Heart right ventricle (tissue), 16 donors: ENCODE data around the gene GRM8. TPM values are rescaled to one million over a fixed set of nuclear protein-coding genes. Genes with fewer than 3 reads are reported as not detected.
A peak's percentile ranks its signal among the peaks of the same experiment; 100 is the strongest.

Source experiments
- ATAC-seq, 8 donors: fragments of 200-7000 bp; cut with Tn5 transposase; one replicate each; pipeline ENCODE4 v1.9.1; 2020; ENCODE audit warnings: mild to moderate bottlenecking in 8 of 8, moderate library complexity in 8 of 8, moderate number of reproducible peaks in 1 of 8
- DNase-seq, 2 donors: peaks; one replicate each; pipeline ENCODE4 v3.0.0-alpha.2; 2020
- H3K27ac ChIP-seq, 10 donors: fragments of 200-600 bp; sonication (generic) in 2 of 10; one replicate each; pipeline versions ENCODE4 v1.5.0 to v1.8.0; 2020 to 2022; ENCODE audit warnings: mild to moderate bottlenecking in 3 of 10
- H3K27me3 ChIP-seq, 7 donors: fragments of 200-600 bp; one replicate each; pipeline ENCODE4 v1.8.0; 2021 to 2022; ENCODE audit warnings: mild to moderate bottlenecking in 2 of 7
- H3K36me3 ChIP-seq, 9 donors: fragments of 200-600 bp; sonication (generic) in 1 of 9; one replicate each; pipeline versions ENCODE4 v1.5.0 to v1.8.0; 2020 to 2022; ENCODE audit warnings: mild to moderate bottlenecking in 2 of 9
- H3K4me1 ChIP-seq, 9 donors: fragments of 200-600 bp; sonication (generic) in 1 of 9; one replicate each; pipeline versions ENCODE4 v1.5.0 to v1.8.0; 2020 to 2022; ENCODE audit warnings: mild to moderate bottlenecking in 4 of 9
- H3K4me3 ChIP-seq, 10 donors: fragments of 200-600 bp; sonication (generic) in 2 of 10; one replicate each; pipeline versions ENCODE4 v1.5.0 to v1.8.0; 2020 to 2022; ENCODE audit warnings: mild to moderate bottlenecking in 7 of 10, moderate library complexity in 2 of 10
- H3K9me3 ChIP-seq, 11 donors: fragments of 200-600 bp in 10 of 11; sonication (generic) in 2 of 11; one replicate each; pipeline versions ENCODE4 v1.5.0 to v1.8.0; 2013 to 2022; ENCODE audit warnings: mild to moderate bottlenecking in 2 of 11, control low read depth in 1 of 11, moderate library complexity in 1 of 11
- CTCF ChIP-seq, 9 donors: fragments of 200-600 bp; sonication (generic) in 2 of 9; IDR thresholded peaks; one replicate each; pipeline versions ENCODE4 v1.5.0 to v1.8.0; 2021 to 2022; ENCODE audit warnings: antibody characterized with exemption in 9 of 9, mild to moderate bottlenecking in 5 of 9, moderate library complexity in 1 of 9
- WGBS, 2 donors: extraction: QIAGEN DNeasy Blood & Tissue Kit; methylation state at CpG; one replicate each; pipeline ENCODE4 v1.1.7; 2013; ENCODE audit warnings: inconsistent platforms in 1 of 2; 5-methylcytosine and 5-hydroxymethylcytosine counted together
- intact Hi-C, 10 donors: fragments of 100-400 bp; cut with DNase I; formaldehyde crosslinking; loops; one replicate each; pipeline versions ENCODE4 v1.11.1 to v1.14.2; 2022
- polyA plus RNA-seq, 2 donors: library from polyadenylated mRNA; stranded (reverse); fragments of 200-250 nt; gene quantifications; one replicate each; pipeline ENCODE4 v1.2.3, GENCODE V29; 2013
- total RNA-seq, 10 donors: library from RNA; stranded (reverse); fragmentation: NEBNext Ultra II Directional in 3 of 10; extraction: Animal tissue kit (Norgen Biotek cat#: 25700) in 3 of 10; gene quantifications; one replicate each; pipeline versions ENCODE4 v1.2.1 to v1.2.4, GENCODE V29; 2021 to 2023
- donor health status: Arrhythmogenic right ventricular cardiomyopathy.
- donor health status: ischemic (EF 13 %, LVEDD 7.1; RV severe dilation, severe dysfunction).
- donor health status: healthy with polysubstance abuse.
- donor health status: DM: no; HTN: yes; CAD: no.
- donor health status: DM: no; HTN: no; CAD: no.
- donor health status: ischemic (EF 25% LVEDD 6.9; RV normal size, moderate dysfunction).
- donor health status: ischemic (EF 25% LVEDD 5.7; RV mildly dilated, moderate dysfunction).
- donor health status: healthy.
- donor health status: DM: yes; HTN: yes; CAD: no.
- donor health status: Ischemic cardiomyopathy.
- donor health status: ischemic (EF 35%, LVEDD 5.7; RV mildly dilated, moderate dysfunction).
- donor health status: nonischemic (EF 11% LVEDD 7.7; RV severe dilation, severe dysfunction).
- donor health status: DM: yes; HTN: yes; CAD: no.
- donor health status: PGD.
- donor health status: ischemic (EF 29% LVEDD 5.4; RV normal size, mild dysfunction).
- donor health status: nonischemic (EF 23%, LVEDD 6.1; RV moderate dilation, normal function).

The GRM8 gene
- total and polyA plus RNA-seq, 12 donors = 0.13 to 0.68 (median 0.34) TPM; not detected in 5

DNA sequence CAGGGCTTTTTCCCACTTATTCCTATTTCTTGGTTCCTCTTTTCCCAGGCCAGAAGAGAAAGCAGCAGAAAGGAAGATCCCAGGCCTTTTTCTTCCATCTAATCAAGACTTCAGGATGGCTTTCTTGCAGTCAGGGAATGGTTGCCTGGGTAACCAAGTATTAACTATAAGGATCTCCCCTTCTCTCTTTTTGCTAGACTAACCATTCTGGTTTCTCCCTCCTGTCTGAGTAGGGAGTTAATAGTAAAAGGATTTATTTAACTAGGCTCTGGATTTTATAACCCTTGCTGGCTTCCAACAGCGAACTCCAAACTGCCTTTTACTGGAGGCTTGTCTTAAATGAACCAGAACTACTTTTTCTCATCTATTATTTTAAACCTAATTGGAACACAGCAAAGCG is 90.4 kb downstream of the GRM8 start:
- ATAC-seq = no peak
- Histone ChIP-seq H3K9me3 (no peaks in the 10 kb centered on the region), H3K27me3 (no peaks in the 10 kb centered on the region), H3K27ac (no peak overlapping the region), H3K36me3 (no peaks in the 10 kb centered on the region), H3K4me1 (peaks cover 0 to 5% (median 0%) of the 10 kb centered on the region in 9 donors), H3K4me3 (no peak overlapping the region)
- DNase-seq = no peak
- intact Hi-C loops = no loop called here
- 65 to 72% methylated on average over 2 of the region's 2 CpGs for WGBS, 2 donors
- TF ChIP-seq CTCF (IDR thresholded peaks at IDR 0.05) = no peak

DNA sequence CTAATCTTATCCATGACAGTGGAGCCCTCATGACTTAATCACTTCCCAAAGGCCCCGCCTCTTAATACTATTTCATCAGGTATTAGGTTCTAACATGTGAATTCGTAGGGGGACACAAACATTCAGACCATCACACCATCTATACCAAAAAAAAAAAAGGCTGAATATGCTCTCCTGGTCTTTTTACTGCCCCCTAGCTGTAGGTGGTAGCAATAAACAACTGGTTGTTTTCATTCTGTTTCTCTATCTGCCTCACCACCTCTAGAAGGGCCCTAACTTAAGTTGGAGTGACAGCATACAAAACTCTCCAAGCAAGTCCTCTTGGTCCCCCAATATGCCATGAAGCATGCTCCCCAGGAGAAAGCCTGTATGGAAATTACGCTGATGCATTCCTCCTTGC is 94.1 kb downstream of the GRM8 start:
- DNase-seq (no peak), ATAC-seq (no peak)
- Histone ChIP-seq H3K4me3 (no peak overlapping the region), H3K36me3 (no peaks in the 10 kb centered on the region), H3K9me3 (no peaks in the 10 kb centered on the region), H3K27ac (no peak overlapping the region), H3K27me3 (peaks cover 0 to 3% (median 0%) of the 10 kb centered on the region in 7 donors), H3K4me1 (peaks cover 0 to 5% (median 0%) of the 10 kb centered on the region in 9 donors)
- peak in 3 of 9 donors; percentile 5 to 22 (median 21) for TF ChIP-seq CTCF (IDR thresholded peaks at IDR 0.05)
- intact Hi-C loops = no loop called here
- 54 to 59% methylated on average over 3 of the region's 3 CpGs for WGBS, 2 donors

DNA sequence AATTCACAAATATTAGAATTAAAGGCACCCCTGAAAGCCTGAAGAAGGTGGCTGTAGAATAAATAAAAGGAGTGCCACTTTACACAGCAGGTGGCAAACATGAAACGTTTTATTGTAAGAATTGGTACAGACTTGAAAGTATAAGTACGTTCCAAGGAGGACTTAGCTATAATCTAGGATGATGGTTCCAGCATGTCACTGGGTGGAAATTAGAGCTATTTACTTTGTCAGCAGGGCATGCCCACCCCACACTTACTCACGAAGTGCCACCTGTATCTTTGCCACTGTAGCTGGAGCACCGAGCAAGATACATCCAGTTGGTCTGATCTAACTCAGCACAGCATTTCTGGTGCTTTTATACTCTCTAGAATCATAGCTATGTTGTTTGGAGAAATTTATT is 97.8 kb downstream of the GRM8 start:
- Histone ChIP-seq H3K27me3 (peaks cover 0 to 3% (median 0%) of the 10 kb centered on the region in 7 donors), H3K27ac (no peak overlapping the region), H3K9me3 (no peaks in the 10 kb centered on the region), H3K36me3 (no peaks in the 10 kb centered on the region), H3K4me3 (no peak overlapping the region), H3K4me1 (peaks cover 0 to 5% (median 0%) of the 10 kb centered on the region in 9 donors)
- TF ChIP-seq CTCF (IDR thresholded peaks at IDR 0.05) = no peak
- DNase-seq (no peak), ATAC-seq (no peak)
- intact Hi-C loops = no loop called here
- WGBS, 2 donors = 71 to 78% methylated on average over 4 of the region's 4 CpGs

DNA sequence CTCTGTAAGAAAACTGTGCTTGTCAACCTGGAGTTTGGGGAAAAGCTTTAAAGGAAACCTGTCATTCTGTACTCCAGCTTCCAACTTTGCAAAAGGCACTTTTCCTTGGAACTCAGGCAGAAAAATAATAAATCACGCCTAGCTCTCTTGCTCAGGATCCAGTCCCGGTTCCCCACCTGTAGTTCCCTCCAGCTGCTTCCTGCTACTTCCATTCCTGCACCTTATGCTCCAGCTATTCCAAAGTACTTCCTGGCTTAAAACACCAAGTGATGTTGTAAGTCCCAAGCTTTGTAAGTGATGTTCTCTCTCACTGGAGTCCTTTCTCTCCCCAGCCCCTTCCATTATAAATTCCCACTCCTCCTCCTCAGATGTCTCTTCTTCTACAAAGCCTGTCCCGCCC is 98.6 kb downstream of the GRM8 start:
- Histone ChIP-seq H3K4me1 (no peaks in the 10 kb centered on the region), H3K36me3 (no peaks in the 10 kb centered on the region), H3K27me3 (peaks cover 0 to 3% (median 0%) of the 10 kb centered on the region in 7 donors), H3K4me3 (no peak overlapping the region), H3K27ac (no peak overlapping the region), H3K9me3 (no peaks in the 10 kb centered on the region)
- ATAC-seq = no peak
- intact Hi-C loops = no loop called here
- TF ChIP-seq CTCF (IDR thresholded peaks at IDR 0.05) = no peak
- DNase-seq = no peak
- 67 to 75% methylated on average over 3 of the region's 3 CpGs for WGBS, 2 donors
